DOHH2 (cell line): Measurements from ENCODE around the gene GNG14.

Experiments used
- H3F3A ChIP-seq: fragments of 200-600 bp; sonication (generic), shearing (Covaris generic); 2 replicates; pipeline ENCODE4 v1.6.0; 2016; ENCODE audit warnings: antibody characterized with exemption, mild to moderate bottlenecking; ENCODE audit not compliant: control insufficient read depth, insufficient read depth
- H3K27ac ChIP-seq: fragments of 200-600 bp; sonication (generic); 2 replicates; pipeline ENCODE4 v1.5.1; 2014; ENCODE audit warnings: low read depth, mild to moderate bottlenecking, low read length, moderate library complexity
- H3K27me3 ChIP-seq: fragments of 200-600 bp; sonication (generic); 2 replicates; pipeline ENCODE4 v1.6.1; 2014; ENCODE audit warnings: mild to moderate bottlenecking, low read length, mixed read lengths; ENCODE audit not compliant: control insufficient read depth
- H3K36me3 ChIP-seq: fragments of 200-600 bp; sonication (generic); 2 replicates; pipeline ENCODE4 v1.6.1; 2014; ENCODE audit warnings: mild to moderate bottlenecking, low read length, moderate library complexity, mixed read lengths; ENCODE audit not compliant: control insufficient read depth
- H3K4me1 ChIP-seq: fragments of 200-600 bp; sonication (generic); 2 replicates; pipeline ENCODE4 v1.6.1; 2014; ENCODE audit warnings: mild to moderate bottlenecking, low read length, mixed read lengths; ENCODE audit not compliant: control insufficient read depth
- H3K4me2 ChIP-seq: fragments of 200-600 bp; sonication (generic); 2 replicates; pipeline ENCODE4 v1.6.0; 2014; ENCODE audit warnings: mild to moderate bottlenecking, low read length, moderate library complexity
- H3K4me3 ChIP-seq: fragments of 200-600 bp; sonication (generic); 2 replicates; pipeline ENCODE4 v1.5.1; 2014; ENCODE audit warnings: mild to moderate bottlenecking, low read length, mixed read lengths
- H3K79me2 ChIP-seq: fragments of 200-600 bp; sonication (generic); 2 replicates; pipeline ENCODE4 v1.6.1; 2014; ENCODE audit warnings: mild to moderate bottlenecking, low read length, mixed read lengths; ENCODE audit not compliant: control insufficient read depth
- H3K9me2 ChIP-seq: fragments of 200-600 bp; sonication (generic); replicated peaks from 2 replicates; pipeline ENCODE4 v1.6.1; 2014; ENCODE audit warnings: mild to moderate bottlenecking, low read length, mixed read lengths; ENCODE audit not compliant: control insufficient read depth
- H3K9me3 ChIP-seq: fragments of 200-600 bp; sonication (generic); 2 replicates; pipeline ENCODE4 v1.6.1; 2014; ENCODE audit warnings: antibody characterized with exemption, low read length, mixed read lengths; ENCODE audit not compliant: control insufficient read depth, insufficient read depth
- H4K20me1 ChIP-seq: fragments of 200-600 bp; sonication (generic); 2 replicates; pipeline ENCODE4 v1.6.0; 2014; ENCODE audit warnings: low read depth, mild to moderate bottlenecking, antibody characterized with exemption, low read length, moderate library complexity; ENCODE audit not compliant: control insufficient read depth, insufficient read depth
- CTCF ChIP-seq: fragments of 200-600 bp; sonication (generic); IDR thresholded peaks from one replicate; pipeline ENCODE4 v1.5.1; 2014; ENCODE audit warnings: antibody characterized with exemption, mild to moderate bottlenecking, low read depth, low read length; ENCODE audit not compliant: poor library complexity, severe bottlenecking
- EZH2phosphoT487 ChIP-seq: fragments of 200-600 bp; sonication (generic); IDR thresholded peaks from 2 replicates; pipeline ENCODE4 v1.6.1; 2017; ENCODE audit warnings: borderline replicate concordance, mild to moderate bottlenecking, antibody characterized with exemption, low read length, moderate library complexity, mixed read lengths

GNG14 gene

GRCh38 chr19:12720851-12721655, 33.3 kb downstream of the GNG14 start:
- Histone ChIP-seq H4K20me1 (peaks cover 14% of the 10 kb centered on the region; the same call in 1 of the 2 replicates), H3K4me1 (peaks cover 23% of the 10 kb centered on the region), H3K4me2 (peak overlapping the region; percentile 98), H3K4me3 (peak overlapping the region; percentile 96), H3K79me2 (peaks cover 85% of the 10 kb centered on the region), H3F3A (peaks cover 3% of the 10 kb centered on the region; the same call in 1 of the 2 replicates), H3K9me3 (no peaks in the 10 kb centered on the region), H3K36me3 (peaks cover 66% of the 10 kb centered on the region), H3K9me2 (no peaks in the 10 kb centered on the region), H3K27me3 (no peaks in the 10 kb centered on the region), H3K27ac (peak overlapping the region; percentile 78)
- TF ChIP-seq CTCF, result no peak
- no peak for TF ChIP-seq EZH2phosphoT487

GRCh38 chr19:12721656-12722565, 34.1 kb downstream of the GNG14 start:
- peaks cover 80% of the 10 kb centered on the region for H3K79me2 ChIP-seq
- H3K4me1 ChIP-seq, result peaks cover 32% of the 10 kb centered on the region
- no peaks in the 10 kb centered on the region for H3K27me3 ChIP-seq
- peaks cover 14% of the 10 kb centered on the region; the same call in 1 of the 2 replicates for H4K20me1 ChIP-seq
- peak overlapping the region; percentile 78 for H3K27ac ChIP-seq
- H3F3A ChIP-seq, result peaks cover 9% of the 10 kb centered on the region
- H3K4me3 ChIP-seq, result peak overlapping the region; percentile 96
- H3K9me3 ChIP-seq, result no peaks in the 10 kb centered on the region
- H3K36me3 ChIP-seq, result peaks cover 63% of the 10 kb centered on the region
- no peak for TF ChIP-seq EZH2phosphoT487
- TF ChIP-seq CTCF, result no peak
- no peaks in the 10 kb centered on the region for H3K9me2 ChIP-seq
- H3K4me2 ChIP-seq, result peak overlapping the region; percentile 98

- Histone ChIP-seq H3K79me2 (peaks cover 72% of the 10 kb centered on the region), H3K9me3 (no peaks in the 10 kb centered on the region), H3K4me1 (peaks cover 40% of the 10 kb centered on the region), H3K36me3 (peaks cover 57% of the 10 kb centered on the region), H4K20me1 (peaks cover 10% of the 10 kb centered on the region; the same call in 1 of the 2 replicates), H3K4me2 (peak overlapping the region; percentile 98), H3F3A (peaks cover 9% of the 10 kb centered on the region), H3K9me2 (no peaks in the 10 kb centered on the region), H3K27ac (peak overlapping the region; percentile 78), H3K4me3 (peak overlapping the region; percentile 96), H3K27me3 (no peaks in the 10 kb centered on the region)
- TF ChIP-seq EZH2phosphoT487, result no peak
- no peak for TF ChIP-seq CTCF
Measured at GRCh38 chr19:12722566-12723380, 35.0 kb downstream of the GNG14 start.
